ENCODE measurements around the gene LMX1B. TPM values are rescaled to one million over a fixed set of nuclear protein-coding genes. Genes with fewer than 3 reads are reported as not detected.

The LMX1B gene
- total RNA-seq, 1 donor from 2014 or later = 0.27 TPM

DNA sequence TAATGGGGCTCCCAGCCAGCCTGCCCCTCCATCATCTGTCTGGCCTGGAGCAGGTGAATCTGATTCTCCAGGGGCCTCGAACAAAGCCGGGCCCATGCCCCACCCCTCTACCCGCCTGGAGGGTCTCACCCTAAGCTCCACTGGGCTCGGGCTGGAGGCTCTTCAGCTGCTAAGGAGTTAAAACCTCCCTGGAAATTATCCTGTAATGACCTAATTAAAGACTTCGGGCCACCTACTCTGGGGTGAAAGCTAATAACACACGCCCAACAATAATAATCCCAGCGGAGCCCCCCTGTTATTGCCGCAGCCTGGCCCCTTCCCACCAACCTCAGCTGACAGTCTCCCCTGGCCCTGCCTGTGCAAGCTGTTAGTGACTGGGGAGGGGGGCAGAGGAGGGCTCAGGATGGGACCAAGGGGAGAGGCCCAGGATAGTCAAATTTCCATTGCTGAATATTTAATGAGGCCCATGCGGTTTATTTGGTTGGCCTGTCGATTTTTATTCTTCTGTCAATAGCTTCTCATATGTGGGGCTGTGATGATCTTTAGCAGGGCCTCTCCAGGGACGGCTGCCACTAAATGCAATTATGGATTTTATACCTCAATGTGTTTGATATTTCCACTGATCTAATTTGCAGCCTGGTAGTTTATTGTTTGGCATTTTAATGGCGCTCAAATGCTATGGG is 25.7 kb downstream of the LMX1B start:
- peaks cover 44% of the 10 kb centered on the region for H3K27me3 Mint-ChIP-seq (ENCODE audit: unreplicated experiment)
- H3K27ac Mint-ChIP-seq (ENCODE audit: unreplicated experiment) = no peak overlapping the region
- no peak overlapping the region for H3K4me3 Mint-ChIP-seq (ENCODE audit: unreplicated experiment)
- no peaks in the 10 kb centered on the region for H3K9me3 Mint-ChIP-seq (ENCODE audit: unreplicated experiment)
- DNase-seq (ENCODE audit: extremely low spot score, unreplicated experiment) = no peak
- TF ChIP-seq, protein P1, sequence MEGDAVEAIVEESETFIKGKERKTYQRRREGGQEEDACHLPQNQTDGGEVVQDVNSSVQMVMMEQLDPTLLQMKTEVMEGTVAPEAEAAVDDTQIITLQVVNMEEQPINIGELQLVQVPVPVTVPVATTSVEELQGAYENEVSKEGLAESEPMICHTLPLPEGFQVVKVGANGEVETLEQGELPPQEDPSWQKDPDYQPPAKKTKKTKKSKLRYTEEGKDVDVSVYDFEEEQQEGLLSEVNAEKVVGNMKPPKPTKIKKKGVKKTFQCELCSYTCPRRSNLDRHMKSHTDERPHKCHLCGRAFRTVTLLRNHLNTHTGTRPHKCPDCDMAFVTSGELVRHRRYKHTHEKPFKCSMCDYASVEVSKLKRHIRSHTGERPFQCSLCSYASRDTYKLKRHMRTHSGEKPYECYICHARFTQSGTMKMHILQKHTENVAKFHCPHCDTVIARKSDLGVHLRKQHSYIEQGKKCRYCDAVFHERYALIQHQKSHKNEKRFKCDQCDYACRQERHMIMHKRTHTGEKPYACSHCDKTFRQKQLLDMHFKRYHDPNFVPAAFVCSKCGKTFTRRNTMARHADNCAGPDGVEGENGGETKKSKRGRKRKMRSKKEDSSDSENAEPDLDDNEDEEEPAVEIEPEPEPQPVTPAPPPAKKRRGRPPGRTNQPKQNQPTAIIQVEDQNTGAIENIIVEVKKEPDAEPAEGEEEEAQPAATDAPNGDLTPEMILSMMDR (IDR thresholded peaks at IDR 0.05) = no peak
- H3K4me1 Mint-ChIP-seq (ENCODE audit: unreplicated experiment) = peaks cover 2% of the 10 kb centered on the region
- no peaks in the 10 kb centered on the region for H3K36me3 Mint-ChIP-seq (ENCODE audit: unreplicated experiment)

DNA sequence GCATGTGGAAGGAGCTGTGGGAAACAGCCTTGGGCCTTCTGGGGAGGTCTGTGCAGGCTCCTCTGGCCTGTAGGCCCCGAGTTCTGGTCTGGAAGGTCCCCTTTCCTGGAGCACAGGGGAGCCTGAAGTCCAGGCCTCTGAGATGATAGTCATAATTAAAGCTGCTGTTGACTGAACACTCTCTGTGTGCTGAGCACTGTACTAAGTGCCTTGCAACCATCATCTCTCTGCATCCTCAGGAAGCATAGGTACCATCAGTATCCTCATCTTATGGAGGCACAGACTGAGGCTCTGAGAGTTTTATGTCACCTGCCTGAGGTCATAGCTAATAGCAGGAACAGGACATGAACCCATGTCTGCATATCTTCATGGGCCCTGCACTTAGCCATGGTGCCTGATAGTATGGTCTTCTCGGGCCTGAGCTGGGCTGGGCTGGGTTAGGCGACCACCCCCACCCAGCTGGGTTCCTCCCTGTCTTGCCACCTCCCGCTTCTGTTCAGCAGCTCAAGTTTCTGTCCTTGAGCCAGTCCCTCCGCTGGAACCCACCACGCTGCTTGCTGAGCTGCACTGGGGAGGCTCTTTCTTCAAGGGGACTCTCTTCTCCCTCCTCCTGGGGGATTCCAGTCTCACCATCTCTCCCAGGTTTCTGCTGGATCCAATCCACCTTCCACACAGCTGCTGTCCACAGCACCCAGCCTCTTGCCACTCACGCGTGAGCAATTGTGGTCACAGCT is 27.6 kb downstream of the LMX1B start:
- Mint-ChIP-seq H3K27me3 (ENCODE audit: unreplicated experiment) (peaks cover 55% of the 10 kb centered on the region), H3K9me3 (ENCODE audit: unreplicated experiment) (no peaks in the 10 kb centered on the region), H3K27ac (ENCODE audit: unreplicated experiment) (no peak overlapping the region), H3K4me3 (ENCODE audit: unreplicated experiment) (no peak overlapping the region), H3K4me1 (ENCODE audit: unreplicated experiment) (peaks cover 2% of the 10 kb centered on the region), H3K36me3 (ENCODE audit: unreplicated experiment) (no peaks in the 10 kb centered on the region)
- TF ChIP-seq, protein P1 (IDR thresholded peaks at IDR 0.05) = no peak
- no peak for DNase-seq (ENCODE audit: extremely low spot score, unreplicated experiment)

DNA sequence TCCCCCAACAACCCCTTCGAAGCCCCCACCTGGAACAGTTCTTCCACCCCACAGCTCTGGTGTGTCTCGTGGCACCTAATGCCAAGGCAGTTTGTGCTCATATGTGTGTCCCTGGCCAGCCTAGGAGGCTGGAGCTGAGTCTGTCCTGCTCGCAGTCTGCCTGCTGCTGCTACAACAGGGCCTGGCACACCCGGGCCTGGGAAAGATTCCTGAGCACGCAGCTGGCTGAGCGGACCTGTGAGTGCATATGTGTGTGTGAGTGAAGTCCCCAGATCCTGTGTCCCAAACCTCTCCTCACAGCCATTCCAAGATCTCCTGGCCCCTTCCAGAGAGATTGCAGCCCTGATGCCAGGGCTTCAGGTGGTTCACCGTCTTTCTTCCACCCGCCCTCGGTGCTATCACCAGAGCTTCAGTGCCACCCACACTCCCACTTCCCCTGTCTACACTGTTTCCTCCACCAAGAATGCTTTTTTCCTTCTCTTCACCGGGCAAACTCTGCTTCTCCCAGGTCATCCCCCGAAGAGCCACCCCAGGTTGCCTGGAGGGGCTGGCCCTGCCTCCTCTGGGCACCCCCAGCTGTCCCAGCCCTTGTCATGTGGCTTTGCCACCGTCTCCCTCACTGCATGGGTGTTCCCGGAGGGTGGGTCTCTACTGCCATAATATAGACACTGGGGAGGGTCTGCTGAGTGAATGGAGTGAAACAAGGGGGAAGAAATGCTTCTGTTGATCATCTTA is 28.4 kb downstream of the LMX1B start:
- Mint-ChIP-seq H3K9me3 (ENCODE audit: unreplicated experiment) (no peaks in the 10 kb centered on the region), H3K27ac (ENCODE audit: unreplicated experiment) (no peak overlapping the region), H3K4me1 (ENCODE audit: unreplicated experiment) (peaks cover 2% of the 10 kb centered on the region), H3K36me3 (ENCODE audit: unreplicated experiment) (no peaks in the 10 kb centered on the region), H3K27me3 (ENCODE audit: unreplicated experiment) (peaks cover 56% of the 10 kb centered on the region), H3K4me3 (ENCODE audit: unreplicated experiment) (no peak overlapping the region)
- DNase-seq (ENCODE audit: extremely low spot score, unreplicated experiment) = no peak
- TF ChIP-seq, protein P1 (IDR thresholded peaks at IDR 0.05) = no peak

DNA sequence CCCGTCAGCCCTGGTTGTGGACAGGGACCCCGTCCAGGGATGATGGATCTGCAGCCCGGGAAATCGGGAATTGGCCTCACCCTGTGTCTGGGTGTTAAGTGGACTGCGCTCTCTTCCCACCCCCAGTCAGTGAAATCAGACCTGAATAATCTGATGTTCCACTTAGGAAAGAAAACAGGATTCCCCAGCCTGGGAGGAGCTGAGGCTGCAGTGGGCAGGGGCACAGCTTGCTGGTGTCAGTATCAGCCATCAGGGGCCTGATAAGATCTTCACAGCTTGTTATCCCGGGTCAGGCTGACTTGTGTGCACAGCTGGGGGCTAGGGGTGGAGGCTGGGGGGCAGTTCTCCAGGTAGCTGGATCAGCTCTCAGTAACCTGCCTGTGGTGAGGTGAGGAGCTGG is 29.1 kb downstream of the LMX1B start:
- TF ChIP-seq, protein P1 (IDR thresholded peaks at IDR 0.05) = no peak
- Mint-ChIP-seq H3K4me3 (ENCODE audit: unreplicated experiment) (no peak overlapping the region), H3K36me3 (ENCODE audit: unreplicated experiment) (no peaks in the 10 kb centered on the region), H3K27ac (ENCODE audit: unreplicated experiment) (no peak overlapping the region), H3K27me3 (ENCODE audit: unreplicated experiment) (peaks cover 61% of the 10 kb centered on the region), H3K4me1 (ENCODE audit: unreplicated experiment) (peaks cover 2% of the 10 kb centered on the region), H3K9me3 (ENCODE audit: unreplicated experiment) (no peaks in the 10 kb centered on the region)
- DNase-seq (ENCODE audit: extremely low spot score, unreplicated experiment) = no peak

All from osteocyte (in vitro differentiated cells).